Measurements from ENCODE around the gene DNAJC1. TPM values are rescaled to one million over a fixed set of nuclear protein-coding genes. Genes with fewer than 3 reads are reported as not detected.

The DNAJC1 gene
- total and polyA plus RNA-seq, 4 donors, result 21.2 to 48.1 (median 32.5) TPM

DNA sequence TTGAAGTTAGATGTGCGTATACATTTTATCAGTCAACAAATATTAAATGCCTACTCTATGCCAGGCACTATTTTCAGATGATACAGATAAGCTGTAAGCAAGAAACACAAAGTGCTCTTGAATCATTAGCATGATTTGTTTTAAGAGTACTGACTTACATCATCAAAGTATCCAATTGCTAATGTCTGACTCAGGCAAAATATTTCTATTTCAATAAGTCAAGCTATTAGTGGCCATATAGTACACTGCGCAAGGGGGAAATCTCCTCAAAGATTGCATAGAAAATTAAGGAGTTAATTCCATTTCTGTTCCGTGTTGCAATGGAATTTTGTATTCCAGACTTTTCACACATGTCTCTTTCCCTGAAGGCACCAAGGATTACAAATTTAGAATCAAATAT lies 46.1 kb upstream of the DNAJC1 start (continued):
- TF ChIP-seq HNF4G (IDR thresholded peaks at IDR 0.05) (no peak), FOXA2 (IDR thresholded peaks at IDR 0.05) (no peak), JUND (IDR thresholded peaks at IDR 0.05) (no peak)

- no peaks in the 10 kb centered on the region for H3K9me3 ChIP-seq (ENCODE audit: control insufficient read depth in 4 of 4, low read length in 3 of 4)
- no peaks in the 10 kb centered on the region for H3K36me3 ChIP-seq (ENCODE audit: control insufficient read depth in 4 of 4, insufficient read depth in 3 of 4, low read depth in 1 of 4, low read length in 3 of 4)
- H3K9ac ChIP-seq (ENCODE audit: low read depth in 1 of 2, low read length in 2 of 2), result no peak overlapping the region
- no peak for TF ChIP-seq JUND (IDR thresholded peaks at IDR 0.05)
- no peak for TF ChIP-seq FOXA1 (IDR thresholded peaks at IDR 0.05)
- TF ChIP-seq, protein P1, sequence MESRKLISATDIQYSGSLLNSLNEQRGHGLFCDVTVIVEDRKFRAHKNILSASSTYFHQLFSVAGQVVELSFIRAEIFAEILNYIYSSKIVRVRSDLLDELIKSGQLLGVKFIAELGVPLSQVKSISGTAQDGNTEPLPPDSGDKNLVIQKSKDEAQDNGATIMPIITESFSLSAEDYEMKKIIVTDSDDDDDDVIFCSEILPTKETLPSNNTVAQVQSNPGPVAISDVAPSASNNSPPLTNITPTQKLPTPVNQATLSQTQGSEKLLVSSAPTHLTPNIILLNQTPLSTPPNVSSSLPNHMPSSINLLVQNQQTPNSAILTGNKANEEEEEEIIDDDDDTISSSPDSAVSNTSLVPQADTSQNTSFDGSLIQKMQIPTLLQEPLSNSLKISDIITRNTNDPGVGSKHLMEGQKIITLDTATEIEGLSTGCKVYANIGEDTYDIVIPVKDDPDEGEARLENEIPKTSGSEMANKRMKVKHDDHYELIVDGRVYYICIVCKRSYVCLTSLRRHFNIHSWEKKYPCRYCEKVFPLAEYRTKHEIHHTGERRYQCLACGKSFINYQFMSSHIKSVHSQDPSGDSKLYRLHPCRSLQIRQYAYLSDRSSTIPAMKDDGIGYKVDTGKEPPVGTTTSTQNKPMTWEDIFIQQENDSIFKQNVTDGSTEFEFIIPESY (IDR thresholded peaks at IDR 0.05), result no peak
- TF ChIP-seq SP1 (IDR thresholded peaks at IDR 0.05), result no peak
- no peak for TF ChIP-seq FOXA2 (IDR thresholded peaks at IDR 0.05)
- no peak for TF ChIP-seq GABPA (IDR thresholded peaks at IDR 0.05 in 1 of 2, conservative IDR thresholded peaks at IDR 0.05 in 1 of 2)
- TF ChIP-seq, protein P2, sequence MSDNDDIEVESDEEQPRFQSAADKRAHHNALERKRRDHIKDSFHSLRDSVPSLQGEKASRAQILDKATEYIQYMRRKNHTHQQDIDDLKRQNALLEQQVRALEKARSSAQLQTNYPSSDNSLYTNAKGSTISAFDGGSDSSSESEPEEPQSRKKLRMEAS (IDR thresholded peaks at IDR 0.05), result no peak
- TF ChIP-seq NR2F2 (IDR thresholded peaks at IDR 0.05), result no peak
- no peak for TF ChIP-seq EGR1 (IDR thresholded peaks at IDR 0.05; ENCODE audit: low read depth in 2 of 2)
- no peak for TF ChIP-seq RXRA (IDR thresholded peaks at IDR 0.05)
- TF ChIP-seq TAF1 (conservative IDR thresholded peaks at IDR 0.05), result no peak
- no peak for TF ChIP-seq CTCF (IDR thresholded peaks at IDR 0.05; ENCODE audit: low read depth, low read length, missing input control)
- no peak for TF ChIP-seq REST (IDR thresholded peaks at IDR 0.05)
- no peak for TF ChIP-seq HNF4A (conservative IDR thresholded peaks at IDR 0.05)
- TF ChIP-seq, protein P3, sequence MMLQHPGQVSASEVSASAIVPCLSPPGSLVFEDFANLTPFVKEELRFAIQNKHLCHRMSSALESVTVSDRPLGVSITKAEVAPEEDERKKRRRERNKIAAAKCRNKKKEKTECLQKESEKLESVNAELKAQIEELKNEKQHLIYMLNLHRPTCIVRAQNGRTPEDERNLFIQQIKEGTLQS (IDR thresholded peaks at IDR 0.05), result no peak
- TF ChIP-seq YY1 (IDR thresholded peaks at IDR 0.05), result no peak
- no peak for TF ChIP-seq HNF4G (IDR thresholded peaks at IDR 0.05)
- TF ChIP-seq RAD21 (IDR thresholded peaks at IDR 0.05), result no peak
- no peaks in the 10 kb centered on the region for H3K4me1 ChIP-seq (ENCODE audit: control insufficient read depth in 4 of 4, insufficient read depth in 4 of 4, low read length in 3 of 4)
- H3K27me3 ChIP-seq (ENCODE audit: control insufficient read depth in 4 of 4, insufficient read depth in 4 of 4, low read length in 3 of 4), result no peaks in the 10 kb centered on the region
- H3K27ac ChIP-seq (ENCODE audit: low read depth in 1 of 2, low read length in 2 of 2), result no peak overlapping the region
- no peak overlapping the region for H3K4me3 ChIP-seq (ENCODE audit: low read depth in 1 of 3, low read length in 3 of 3)
- DNase-seq (ENCODE audit: low spot score), result no peak
- 86% methylated on average over 1 of the region's 1 CpG for WGBS
These were observed 44.3 kb upstream of the DNAJC1 start for GRCh38 chr10:22047812-22048211.

Measured in liver (tissue), 9 donors.